Measurements from ENCODE around the gene CBX5. TPM values are rescaled to one million over a fixed set of nuclear protein-coding genes. Genes with fewer than 3 reads are reported as not detected.

CBX5 gene
- polyA plus RNA-seq, 1 of the 3 experiments (the other 2 are of a cell fraction): 11.6 TPM

DNA sequence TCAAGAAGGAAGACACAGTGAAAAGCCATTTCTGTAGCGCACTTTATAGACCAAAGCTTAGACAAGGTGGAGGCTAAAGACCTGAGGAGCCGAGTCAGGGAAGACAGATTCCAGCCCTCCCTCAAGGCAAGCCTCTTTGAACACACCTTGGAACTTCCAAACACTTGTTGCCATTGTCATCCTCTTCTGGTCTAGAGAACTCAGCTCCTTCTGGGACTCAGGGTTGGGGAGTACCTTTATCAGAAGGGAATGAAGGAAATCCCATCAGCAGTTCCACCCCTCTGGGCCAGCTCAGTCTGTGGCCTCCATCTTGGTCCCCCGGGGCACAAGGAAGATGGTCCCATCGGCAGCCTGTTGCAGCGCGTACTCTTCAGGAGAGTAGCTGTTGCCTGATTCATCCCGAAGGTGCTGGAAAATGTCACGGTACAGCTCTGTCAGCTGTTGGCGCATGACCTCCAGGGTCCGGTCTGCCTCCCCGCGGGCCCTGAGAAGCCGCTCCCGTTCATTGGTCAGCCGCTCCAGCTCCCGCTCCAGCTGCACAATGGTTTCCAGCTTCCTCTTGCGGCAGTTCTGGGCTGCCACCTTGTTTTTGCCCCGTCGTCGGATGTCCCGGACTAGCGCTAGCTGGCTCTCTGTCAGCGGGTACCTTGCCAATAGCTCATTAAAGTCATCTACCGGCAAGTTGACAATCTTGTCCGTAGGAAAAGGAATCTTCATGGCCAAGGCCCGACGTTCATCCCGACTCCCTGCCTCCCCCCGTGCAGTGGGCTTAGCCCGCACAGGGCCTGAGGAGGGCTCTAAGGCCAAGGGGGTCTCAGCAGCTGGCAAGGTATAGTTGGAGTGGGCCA lies 12.4 kb upstream of the CBX5 start (continued):
- TF ChIP-seq RXRA (IDR thresholded peaks at IDR 0.05; ENCODE audit: borderline replicate concordance, low read depth) (no peak), ELF1 (IDR thresholded peaks at IDR 0.05) (no peak)
- TF ChIP-seq, protein P1, sequence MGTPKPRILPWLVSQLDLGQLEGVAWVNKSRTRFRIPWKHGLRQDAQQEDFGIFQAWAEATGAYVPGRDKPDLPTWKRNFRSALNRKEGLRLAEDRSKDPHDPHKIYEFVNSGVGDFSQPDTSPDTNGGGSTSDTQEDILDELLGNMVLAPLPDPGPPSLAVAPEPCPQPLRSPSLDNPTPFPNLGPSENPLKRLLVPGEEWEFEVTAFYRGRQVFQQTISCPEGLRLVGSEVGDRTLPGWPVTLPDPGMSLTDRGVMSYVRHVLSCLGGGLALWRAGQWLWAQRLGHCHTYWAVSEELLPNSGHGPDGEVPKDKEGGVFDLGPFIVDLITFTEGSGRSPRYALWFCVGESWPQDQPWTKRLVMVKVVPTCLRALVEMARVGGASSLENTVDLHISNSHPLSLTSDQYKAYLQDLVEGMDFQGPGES (IDR thresholded peaks at IDR 0.05; ENCODE audit: low read depth, low read length): no peak

DNA sequence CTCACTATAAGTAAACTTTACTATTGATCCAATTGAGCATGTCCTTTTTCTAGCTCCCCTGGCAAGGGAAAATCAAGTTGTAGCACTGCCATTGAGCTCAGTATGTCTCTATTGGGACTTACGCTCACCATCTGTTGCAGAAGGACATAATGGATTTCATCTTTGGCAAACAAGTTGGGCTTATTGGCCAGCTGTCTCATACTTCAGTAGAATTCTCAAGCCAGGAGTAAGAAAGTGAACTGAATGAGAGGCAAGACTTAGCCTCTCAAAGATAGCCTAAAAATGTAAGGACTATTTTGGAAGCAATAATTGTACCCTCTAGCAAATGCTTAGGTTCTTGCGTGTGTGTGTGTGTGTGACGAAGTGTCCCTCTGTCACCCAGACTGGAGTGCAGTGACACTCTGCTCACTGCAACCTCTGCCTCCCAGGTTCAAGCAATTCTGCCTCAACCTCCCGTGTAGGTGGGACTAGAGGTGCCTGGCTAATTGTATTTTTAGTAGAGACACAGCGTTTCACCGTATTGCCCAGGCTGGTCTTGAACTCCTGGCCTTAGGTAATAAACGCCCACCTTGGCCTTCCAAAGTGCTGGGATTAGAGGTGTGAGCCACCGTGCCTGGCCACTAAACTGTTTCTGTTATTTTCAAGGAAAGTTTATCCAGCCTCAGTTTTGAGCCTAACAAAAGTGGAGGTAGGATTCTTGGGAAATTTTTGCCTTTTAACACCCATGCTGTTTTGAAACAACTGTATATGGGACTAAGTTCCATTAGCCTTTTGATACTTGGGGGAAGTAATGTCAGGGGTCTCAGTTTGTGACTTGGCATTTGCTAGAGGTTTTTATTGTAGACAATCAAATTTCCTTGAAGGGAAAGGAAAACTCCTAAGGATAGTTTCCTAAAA lies 7.6 kb upstream of the CBX5 start:
- no peak for DNase-seq
- peaks cover 59% of the 10 kb centered on the region for H4K20me1 ChIP-seq (ENCODE audit: insufficient read depth)
- CTCF ChIA-PET: interaction anchor here (1.1 to 9.7 kb wide), 13 partner anchors 8 to 92 kb away, joined by 3 to 86 read pairs (median 7); no protein-coding TSS in a partner anchor

More for the DNA sequence above, 7.6 kb upstream of the CBX5 start:
- POLR2A ChIA-PET: interaction anchor here (0.7 to 1.9 kb wide), 6 partner anchors 8 to 71 kb away, joined by 3 to 9 read pairs (median 4); no protein-coding TSS in a partner anchor
- H3K4me1 ChIP-seq (ENCODE audit: control insufficient read depth in 1 of 2, insufficient read depth in 2 of 2, low read depth in 1 of 2, low read length in 1 of 2): peaks cover 13 to 23% of the 10 kb centered on the region in 2 experiments; a peak in 3 of 4 replicates
- peak overlapping the region in 1 of 2 experiments; percentile 5; a peak in 2 of 4 replicates for H3K27ac ChIP-seq (ENCODE audit: low read depth in 2 of 2, low read length in 1 of 2)
- H3K9me3 ChIP-seq: no peaks in the 10 kb centered on the region
- H3K9ac ChIP-seq: no peak overlapping the region
- H2AFZ ChIP-seq (ENCODE audit: low read depth): no peak overlapping the region
- H3K36me3 ChIP-seq (replicated peaks in 1 of 2; ENCODE audit: control insufficient read depth in 1 of 2, insufficient read depth in 2 of 2, low read length in 1 of 2): peaks cover 41 to 55% of the 10 kb centered on the region in 2 experiments
- no peak for TF ChIP-seq TEAD4 (IDR thresholded peaks at IDR 0.05; ENCODE audit: borderline replicate concordance, insufficient read depth)
- TF ChIP-seq SIN3A (IDR thresholded peaks at IDR 0.05; ENCODE audit: borderline replicate concordance, low read depth, low read length): peak; percentile 85; the same call in 1 of the 2 replicates
- no peak for TF ChIP-seq RAD21 (IDR thresholded peaks at IDR 0.05; ENCODE audit: low read length)
- TF ChIP-seq JUND (IDR thresholded peaks at IDR 0.05): peak; percentile 2; the same call in 1 of the 2 replicates
- TF ChIP-seq ELF1 (IDR thresholded peaks at IDR 0.05): no peak
- 0 out of 2 replicates have a peak, but pooled peaks have one; percentile 34 for TF ChIP-seq POLR2AphosphoS5 (IDR thresholded peaks at IDR 0.05; ENCODE audit: low read depth, low read length)
- TF ChIP-seq, protein P2, sequence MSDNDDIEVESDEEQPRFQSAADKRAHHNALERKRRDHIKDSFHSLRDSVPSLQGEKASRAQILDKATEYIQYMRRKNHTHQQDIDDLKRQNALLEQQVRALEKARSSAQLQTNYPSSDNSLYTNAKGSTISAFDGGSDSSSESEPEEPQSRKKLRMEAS (IDR thresholded peaks at IDR 0.05; ENCODE audit: low read depth): no peak
- TF ChIP-seq, protein P3, sequence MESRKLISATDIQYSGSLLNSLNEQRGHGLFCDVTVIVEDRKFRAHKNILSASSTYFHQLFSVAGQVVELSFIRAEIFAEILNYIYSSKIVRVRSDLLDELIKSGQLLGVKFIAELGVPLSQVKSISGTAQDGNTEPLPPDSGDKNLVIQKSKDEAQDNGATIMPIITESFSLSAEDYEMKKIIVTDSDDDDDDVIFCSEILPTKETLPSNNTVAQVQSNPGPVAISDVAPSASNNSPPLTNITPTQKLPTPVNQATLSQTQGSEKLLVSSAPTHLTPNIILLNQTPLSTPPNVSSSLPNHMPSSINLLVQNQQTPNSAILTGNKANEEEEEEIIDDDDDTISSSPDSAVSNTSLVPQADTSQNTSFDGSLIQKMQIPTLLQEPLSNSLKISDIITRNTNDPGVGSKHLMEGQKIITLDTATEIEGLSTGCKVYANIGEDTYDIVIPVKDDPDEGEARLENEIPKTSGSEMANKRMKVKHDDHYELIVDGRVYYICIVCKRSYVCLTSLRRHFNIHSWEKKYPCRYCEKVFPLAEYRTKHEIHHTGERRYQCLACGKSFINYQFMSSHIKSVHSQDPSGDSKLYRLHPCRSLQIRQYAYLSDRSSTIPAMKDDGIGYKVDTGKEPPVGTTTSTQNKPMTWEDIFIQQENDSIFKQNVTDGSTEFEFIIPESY (IDR thresholded peaks at IDR 0.05; ENCODE audit: borderline replicate concordance, low read depth): no peak
- no peak for TF ChIP-seq SMC3 (IDR thresholded peaks at IDR 0.05; ENCODE audit: low read depth, low read length)
- no peak overlapping the region for H3K4me3 ChIP-seq (ENCODE audit: low read depth in 2 of 2, low read length in 1 of 2)
- WGBS (ENCODE audit: low lambda C conversion rate): 94% methylated on average over 8 of the region's 8 CpGs
- H3K27me3 ChIP-seq (ENCODE audit: insufficient read depth): no peaks in the 10 kb centered on the region
- no peak overlapping the region for H3K4me2 ChIP-seq
- H3K79me2 ChIP-seq (ENCODE audit: insufficient read depth): peaks cover 39% of the 10 kb centered on the region
- peaks cover 77% of the 10 kb centered on the region for H3F3A ChIP-seq (replicated peaks; ENCODE audit: insufficient read depth)
- H3K9me2 ChIP-seq: no peaks in the 10 kb centered on the region

All from SK-N-SH (cell line).